GM12878 (cell line): ENCODE data around the gene NPR1. TPM values are rescaled to one million over a fixed set of nuclear protein-coding genes. Genes with fewer than 3 reads are reported as not detected.
A peak's percentile ranks its signal among the peaks of the same experiment; 100 is the strongest.

Experiments
- BRCA1 ChIP-seq: IDR thresholded peaks from 2 replicates; pipeline ENCODE4 v1.6.1; 2011; ENCODE audit warnings: low read depth, low read length, improper control_type of control experiment
- CEBPB ChIP-seq, 2 experiments: fragments of 150-350 bp in 1 of 2; IDR thresholded peaks; 2 replicates each; pipeline ENCODE4 v1.6.1; 2012 to 2014; ENCODE audit warnings: low read depth in 2 of 2, low read length in 2 of 2, borderline replicate concordance in 1 of 2, inconsistent platforms in 1 of 2
- CREM ChIP-seq: IDR thresholded peaks from 2 replicates; pipeline ENCODE4 v1.6.1; 2014; ENCODE audit warnings: antibody characterized with exemption, low read depth
- ELK1 ChIP-seq: IDR thresholded peaks from 2 replicates; pipeline ENCODE4 v1.6.1; 2012; ENCODE audit warnings: low read depth, low read length, improper control_type of control experiment
- ESRRA ChIP-seq: IDR thresholded peaks from 2 replicates; pipeline ENCODE4 v1.6.1; 2012; ENCODE audit warnings: mild to moderate bottlenecking, low read length, improper control_type of control experiment
- GABPA ChIP-seq: IDR thresholded peaks from 2 replicates; pipeline ENCODE4 v1.6.1; 2014; ENCODE audit warnings: antibody characterized with exemption, low read depth, mild to moderate bottlenecking, inconsistent platforms
- HDAC2 ChIP-seq: fragments of 200-600 bp; sonication (generic); IDR thresholded peaks from 2 replicates; pipeline ENCODE4 v1.6.1; 2017
- HDAC6 ChIP-seq: fragments of 200-600 bp; sonication (generic); IDR thresholded peaks from one replicate; pipeline ENCODE4 v1.8.0; 2017; ENCODE audit warnings: antibody characterized with exemption; ENCODE audit not compliant: unreplicated experiment
- HDGF ChIP-seq: fragments of 450-650 bp; IDR thresholded peaks from 2 replicates; pipeline ENCODE4 v1.6.1; 2016; ENCODE audit warnings: antibody characterized with exemption
- KAT2A ChIP-seq: conservative IDR thresholded peaks from 2 replicates; pipeline ENCODE4 v1.6.1; 2011; ENCODE audit warnings: low read depth, low read length; ENCODE audit not compliant: control insufficient read depth
- MEF2B ChIP-seq: fragments of 450-650 bp; IDR thresholded peaks from 2 replicates; pipeline ENCODE4 v1.6.1; 2018; ENCODE audit warnings: mild to moderate bottlenecking, moderate library complexity; ENCODE audit not compliant: partially characterized antibody, poor library complexity, severe bottlenecking
- MTA2 ChIP-seq: fragments of 450-650 bp; IDR thresholded peaks from 2 replicates; pipeline ENCODE4 v1.6.1; 2016; ENCODE audit warnings: low read depth, mild to moderate bottlenecking, moderate library complexity
- NFYA ChIP-seq: IDR thresholded peaks from 2 replicates; pipeline ENCODE4 v1.6.1; 2011; ENCODE audit warnings: low read depth, mild to moderate bottlenecking, low read length, improper control_type of control experiment, borderline replicate concordance
- NFYB ChIP-seq: IDR thresholded peaks from 2 replicates; pipeline ENCODE4 v1.6.1; 2011; ENCODE audit warnings: low read depth, mild to moderate bottlenecking, low read length, improper control_type of control experiment, moderate library complexity; ENCODE audit not compliant: insufficient read depth
- NRF1 ChIP-seq: conservative IDR thresholded peaks from 2 replicates; pipeline ENCODE4 v1.6.1; 2011; ENCODE audit warnings: mild to moderate bottlenecking, low read depth, low read length, improper control_type of control experiment
- PAX8 ChIP-seq: fragments of 450-650 bp; IDR thresholded peaks from 2 replicates; pipeline ENCODE4 v1.6.1; 2017; ENCODE audit warnings: mild to moderate bottlenecking, moderate library complexity
- RAD21 ChIP-seq: IDR thresholded peaks from 2 replicates; pipeline ENCODE4 v1.6.1; 2011; ENCODE audit warnings: mild to moderate bottlenecking, low read depth, low read length, moderate library complexity; ENCODE audit not compliant: insufficient read depth
- SIX5 ChIP-seq: IDR thresholded peaks from 2 replicates; pipeline ENCODE4 v1.6.1; 2011; ENCODE audit warnings: mild to moderate bottlenecking, low read depth, low read length, moderate library complexity; ENCODE audit not compliant: severe bottlenecking
- STAT3 ChIP-seq: IDR thresholded peaks from 2 replicates; pipeline ENCODE4 v1.6.1; 2011; ENCODE audit warnings: low read depth, low read length, improper control_type of control experiment
- SUZ12 ChIP-seq: fragments of 200-600 bp; sonication (generic); IDR thresholded peaks from one replicate; pipeline ENCODE4 v1.6.1; 2018; ENCODE audit warnings: antibody characterized with exemption, mild to moderate bottlenecking; ENCODE audit not compliant: unreplicated experiment
- TAF1 ChIP-seq: IDR thresholded peaks from 2 replicates; pipeline ENCODE4 v1.6.1; 2011; ENCODE audit warnings: mild to moderate bottlenecking, low read depth, low read length, borderline replicate concordance
- TCF3 ChIP-seq: IDR thresholded peaks from 2 replicates; pipeline ENCODE4 v1.6.1; 2012; ENCODE audit warnings: low read depth, mild to moderate bottlenecking, low read length, borderline replicate concordance; ENCODE audit not compliant: insufficient read depth
- YBX1 ChIP-seq: fragments of 450-650 bp; IDR thresholded peaks from 2 replicates; pipeline ENCODE4 v1.6.1; 2016; ENCODE audit warnings: antibody characterized with exemption
- ZSCAN29 ChIP-seq: fragments of 450-650 bp; IDR thresholded peaks from 2 replicates; pipeline ENCODE4 v1.6.1; 2017; ENCODE audit warnings: mild to moderate bottlenecking, moderate library complexity
- polyA plus RNA-seq, 11 experiments: library from polyadenylated mRNA; depleted of rRNA in 4 of 11; unstranded in 6 of 11; stranded (reverse) in 5 of 11; fragments of >200 nt; fragmentation: Nextera tagmentation in 4 of 11; fragmentation: Illumina TruSeq in 1 of 11; extraction: Ambion mirVana in 4 of 11; extraction: Trizol in 1 of 11; gene quantifications; 1 replicate in 1 of 11; 2 replicates in 10 of 11; pipeline versions ENCODE4 v1.2.1 to v1.2.3, GENCODE V29; 2011 to 2016; ENCODE audit warnings: inconsistent platforms in 2 of 11, missing spikeins in 2 of 11, low read depth in 1 of 11
- total RNA-seq, 4 experiments: library from RNA; depleted of rRNA in 3 of 4; stranded (reverse); fragments of >200 nt in 3 of 4; fragmentation: Illumina TruSeq in 1 of 4; extraction: Trizol in 1 of 4; gene quantifications; 2 replicates each; pipeline versions ENCODE4 v1.2.1 to v1.2.3, GENCODE V29; 2013 to 2021
- TF ChIP-seq, protein P1 (sequence below): IDR thresholded peaks from 2 replicates; pipeline ENCODE4 v1.6.1; 2012; ENCODE audit warnings: improper control_type of control experiment, low read depth, low read length; ENCODE audit not compliant: insufficient replicate concordance

The NPR1 gene
- total and polyA plus RNA-seq, 10 of the 15 experiments (the other 5 are each of a cell fraction or from before 2014, with no cell fraction given), result 0.09 to 2.1 (median 0.28) TPM; not detected in 1

DNA sequence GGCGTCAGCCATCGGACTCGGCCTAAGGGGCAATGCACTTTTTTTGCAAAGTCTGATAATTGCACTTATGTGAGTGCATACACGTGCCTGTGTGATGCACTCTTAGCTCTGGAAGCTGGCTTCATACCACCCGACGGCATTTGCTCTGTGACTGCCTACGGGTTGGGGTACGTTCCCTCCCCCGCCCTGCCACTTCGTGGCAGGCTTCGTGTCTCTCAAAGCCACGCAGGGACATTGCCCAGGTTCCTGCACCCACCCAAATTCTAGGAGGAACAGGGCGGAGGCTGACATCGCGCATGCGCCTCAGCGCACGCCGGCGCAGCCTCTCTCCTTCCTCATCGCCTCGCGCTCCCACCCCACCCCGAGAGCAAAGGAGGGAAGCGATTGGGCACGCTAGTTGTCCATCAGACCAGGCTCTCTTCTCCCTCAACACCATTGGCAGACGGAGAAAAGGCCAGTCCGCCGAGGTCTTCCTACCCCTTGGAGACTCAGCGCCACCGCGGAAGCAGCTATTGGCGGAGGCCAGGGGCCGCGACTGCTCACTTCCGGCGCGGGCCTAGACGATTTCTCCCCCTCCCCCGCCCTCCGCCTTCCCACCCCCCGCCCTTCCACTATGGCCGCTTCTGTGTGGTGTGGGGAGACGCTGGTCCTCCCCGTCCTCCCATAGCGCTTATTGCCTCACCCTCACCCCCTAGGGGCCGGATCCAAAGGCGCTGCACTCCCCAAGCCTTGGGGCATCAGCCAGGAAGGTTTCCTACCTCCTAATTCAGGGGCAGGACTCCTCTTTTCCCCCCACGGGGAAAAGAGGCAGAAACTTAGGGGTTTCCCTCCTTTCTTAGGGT lies 49.2 kb downstream of the NPR1 start, which contains the start of gene INTS3 (continued):
- no peak for TF ChIP-seq MEF2B
- no peak for TF ChIP-seq TCF3
- no peak for TF ChIP-seq KAT2A
- TF ChIP-seq HDAC6, result no peak
- no peak for TF ChIP-seq CEBPB (IDR thresholded peaks at IDR 0.05; ENCODE audit: borderline replicate concordance in 1 of 2, low read depth in 2 of 2, low read length in 2 of 2)
- no peak for TF ChIP-seq ESRRA
- peak; percentile 89 for TF ChIP-seq TAF1
- no peak for TF ChIP-seq MTA2
- peak; percentile 84 for TF ChIP-seq NFYB
- peak; percentile 24; the same call in 1 of the 2 replicates for TF ChIP-seq NFYA
- TF ChIP-seq HDGF, result peak; percentile 60; the same call in 1 of the 2 replicates
- peak; percentile 90 for TF ChIP-seq NRF1
- TF ChIP-seq PAX8, result no peak
- TF ChIP-seq SUZ12, result no peak
- peak; percentile 75 for TF ChIP-seq CREM
- TF ChIP-seq YBX1, result no peak
- TF ChIP-seq ZSCAN29, result no peak
- TF ChIP-seq SIX5, result no peak
- no peak for TF ChIP-seq HDAC2
- no peak for TF ChIP-seq STAT3
- peak; percentile 84 for TF ChIP-seq GABPA
- TF ChIP-seq, protein P1, sequence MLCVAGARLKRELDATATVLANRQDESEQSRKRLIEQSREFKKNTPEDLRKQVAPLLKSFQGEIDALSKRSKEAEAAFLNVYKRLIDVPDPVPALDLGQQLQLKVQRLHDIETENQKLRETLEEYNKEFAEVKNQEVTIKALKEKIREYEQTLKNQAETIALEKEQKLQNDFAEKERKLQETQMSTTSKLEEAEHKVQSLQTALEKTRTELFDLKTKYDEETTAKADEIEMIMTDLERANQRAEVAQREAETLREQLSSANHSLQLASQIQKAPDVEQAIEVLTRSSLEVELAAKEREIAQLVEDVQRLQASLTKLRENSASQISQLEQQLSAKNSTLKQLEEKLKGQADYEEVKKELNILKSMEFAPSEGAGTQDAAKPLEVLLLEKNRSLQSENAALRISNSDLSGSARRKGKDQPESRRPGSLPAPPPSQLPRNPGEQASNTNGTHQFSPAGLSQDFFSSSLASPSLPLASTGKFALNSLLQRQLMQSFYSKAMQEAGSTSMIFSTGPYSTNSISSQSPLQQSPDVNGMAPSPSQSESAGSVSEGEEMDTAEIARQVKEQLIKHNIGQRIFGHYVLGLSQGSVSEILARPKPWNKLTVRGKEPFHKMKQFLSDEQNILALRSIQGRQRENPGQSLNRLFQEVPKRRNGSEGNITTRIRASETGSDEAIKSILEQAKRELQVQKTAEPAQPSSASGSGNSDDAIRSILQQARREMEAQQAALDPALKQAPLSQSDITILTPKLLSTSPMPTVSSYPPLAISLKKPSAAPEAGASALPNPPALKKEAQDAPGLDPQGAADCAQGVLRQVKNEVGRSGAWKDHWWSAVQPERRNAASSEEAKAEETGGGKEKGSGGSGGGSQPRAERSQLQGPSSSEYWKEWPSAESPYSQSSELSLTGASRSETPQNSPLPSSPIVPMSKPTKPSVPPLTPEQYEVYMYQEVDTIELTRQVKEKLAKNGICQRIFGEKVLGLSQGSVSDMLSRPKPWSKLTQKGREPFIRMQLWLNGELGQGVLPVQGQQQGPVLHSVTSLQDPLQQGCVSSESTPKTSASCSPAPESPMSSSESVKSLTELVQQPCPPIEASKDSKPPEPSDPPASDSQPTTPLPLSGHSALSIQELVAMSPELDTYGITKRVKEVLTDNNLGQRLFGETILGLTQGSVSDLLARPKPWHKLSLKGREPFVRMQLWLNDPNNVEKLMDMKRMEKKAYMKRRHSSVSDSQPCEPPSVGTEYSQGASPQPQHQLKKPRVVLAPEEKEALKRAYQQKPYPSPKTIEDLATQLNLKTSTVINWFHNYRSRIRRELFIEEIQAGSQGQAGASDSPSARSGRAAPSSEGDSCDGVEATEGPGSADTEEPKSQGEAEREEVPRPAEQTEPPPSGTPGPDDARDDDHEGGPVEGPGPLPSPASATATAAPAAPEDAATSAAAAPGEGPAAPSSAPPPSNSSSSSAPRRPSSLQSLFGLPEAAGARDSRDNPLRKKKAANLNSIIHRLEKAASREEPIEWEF, result no peak
- TF ChIP-seq ELK1, result peak; percentile 60; the same call in 1 of the 2 replicates
- TF ChIP-seq BRCA1, result no peak
- no peak for TF ChIP-seq RAD21
